HG03139 (cell line): ENCODE data around the gene BCAR3.

Experiments used
- ATAC-seq: cut with Tn5 transposase; IDR thresholded peaks from one replicate; pipeline ENCODE4 v1.9.1; 2021; ENCODE audit not compliant: unreplicated experiment

Gene BCAR3

GRCh38 chr1:93579891-93580290 is 101.7 kb downstream of the BCAR3 start:
- no peak for ATAC-seq

GRCh38 chr1:93578911-93579825 is 102.5 kb downstream of the BCAR3 start:
- no peak for ATAC-seq

- no peak for ATAC-seq
These were observed 103.2 kb downstream of the BCAR3 start for GRCh38 chr1:93578433-93578830.

- ATAC-seq: no peak
These were observed 103.9 kb downstream of the BCAR3 start for GRCh38 chr1:93577536-93578432.

- ATAC-seq: no peak
These were observed 104.9 kb downstream of the BCAR3 start for GRCh38 chr1:93576746-93577145.

- no peak for ATAC-seq
These were observed 105.3 kb downstream of the BCAR3 start for GRCh38 chr1:93576346-93576745.

GRCh38 chr1:93575621-93576284 is 105.9 kb downstream of the BCAR3 start:
- no peak for ATAC-seq

GRCh38 chr1:93574991-93575390 is 106.6 kb downstream of the BCAR3 start:
- no peak for ATAC-seq

- no peak for ATAC-seq
These were observed 107.1 kb downstream of the BCAR3 start for GRCh38 chr1:93574511-93574910.

- ATAC-seq: no peak
These were observed 107.6 kb downstream of the BCAR3 start for GRCh38 chr1:93573940-93574469.

- no peak for ATAC-seq
These were observed 109.9 kb downstream of the BCAR3 start for GRCh38 chr1:93571623-93572310.

- no peak for ATAC-seq
These were observed 112.1 kb downstream of the BCAR3 start for GRCh38 chr1:93569489-93569888.

- no peak for ATAC-seq
These were observed 114.2 kb downstream of the BCAR3 start for GRCh38 chr1:93567255-93567918.

GRCh38 chr1:93566227-93566626 is 115.4 kb downstream of the BCAR3 start:
- no peak for ATAC-seq

GRCh38 chr1:93565496-93566206 is 116.0 kb downstream of the BCAR3 start:
- ATAC-seq: no peak

GRCh38 chr1:93559695-93560094 is 121.9 kb downstream of the BCAR3 start:
- no peak for ATAC-seq

- no peak for ATAC-seq
These were observed 122.6 kb downstream of the BCAR3 start for GRCh38 chr1:93559045-93559444.

GRCh38 chr1:93556291-93556690 is 125.3 kb downstream of the BCAR3 start:
- ATAC-seq: no peak
